ENCODE data around the gene GASK1A.

The GASK1A gene

DNA sequence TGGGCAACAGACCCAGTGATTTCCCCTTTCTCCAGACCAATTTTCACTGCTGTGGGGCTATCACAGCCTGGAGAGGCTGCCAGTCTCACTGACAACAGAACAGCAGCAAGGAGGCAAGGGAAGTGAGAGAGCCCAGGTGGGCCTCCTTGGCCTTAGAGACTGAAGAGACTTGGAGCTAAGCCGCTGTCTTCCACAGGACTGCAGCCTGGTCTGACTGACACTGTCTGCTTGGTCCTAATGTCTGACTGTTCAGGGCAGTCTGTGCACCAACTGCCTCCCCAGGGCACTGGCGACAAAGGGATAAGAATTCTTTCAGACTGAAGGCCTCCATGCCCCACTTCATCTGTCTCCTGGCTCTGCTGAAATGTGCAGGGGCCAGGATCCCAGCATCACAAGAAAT, 115.3 kb downstream of the GASK1A start:
- DNase-seq: no peak

DNA sequence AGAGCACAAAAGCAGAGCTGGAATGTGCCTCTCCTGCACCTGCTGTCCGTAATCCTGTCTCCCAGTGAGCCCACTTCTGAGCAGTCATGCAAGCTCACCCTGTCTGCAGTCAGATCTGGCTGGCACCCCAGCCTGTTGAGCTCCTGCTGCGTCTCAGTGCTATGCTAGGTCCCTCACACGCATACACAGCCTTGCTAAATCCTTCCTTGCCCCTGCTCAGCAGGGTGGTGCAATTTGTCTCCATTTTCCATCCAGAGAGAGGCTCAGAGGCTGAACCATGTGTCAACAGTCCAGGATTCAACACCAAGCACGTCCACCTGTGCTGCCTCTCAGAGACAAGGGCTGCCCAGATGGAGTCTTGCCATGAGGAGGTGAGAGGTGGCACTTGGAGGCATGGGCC, 115.7 kb downstream of the GASK1A start:
- DNase-seq: no peak

DNA sequence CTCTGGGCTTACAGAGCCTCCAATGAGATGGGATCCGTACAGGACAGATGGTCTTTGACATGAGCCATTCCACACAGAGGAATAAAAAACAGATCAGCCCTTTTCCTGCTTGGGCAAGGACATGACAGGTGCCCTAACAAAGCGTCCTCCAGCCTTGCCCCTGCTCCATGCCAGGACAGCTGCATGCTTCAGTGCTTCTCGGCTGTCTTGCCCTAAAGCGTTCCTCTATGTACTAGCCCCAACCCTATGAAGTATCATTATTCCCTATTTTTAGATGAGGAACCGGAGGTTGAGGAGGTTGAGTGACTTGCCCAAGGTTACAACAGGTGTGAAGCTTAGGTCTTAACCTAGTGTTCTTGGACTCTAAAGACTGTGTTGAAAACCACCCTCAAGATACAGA, 116.3 kb downstream of the GASK1A start:
- no peak for DNase-seq

DNA sequence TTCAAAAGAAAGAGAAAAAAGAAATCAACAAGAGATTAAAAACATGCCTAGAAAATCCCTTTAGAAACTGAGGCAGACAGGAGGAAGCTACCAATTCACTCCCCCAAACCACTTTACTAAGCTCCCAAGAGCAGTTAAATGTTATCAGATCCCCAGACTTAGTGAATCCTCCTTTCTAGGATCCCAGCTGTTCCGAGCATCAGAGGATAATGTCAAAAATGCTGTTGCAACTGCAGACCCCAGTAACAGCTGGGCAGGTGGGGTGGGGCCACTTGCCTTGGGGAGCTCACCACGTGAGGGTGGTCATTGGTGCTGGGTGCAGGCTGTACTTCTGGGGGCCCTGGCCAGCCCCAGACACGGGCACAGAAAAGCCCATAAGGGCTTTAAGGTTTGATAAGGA, 117.7 kb downstream of the GASK1A start:
- no peak for DNase-seq

DNA sequence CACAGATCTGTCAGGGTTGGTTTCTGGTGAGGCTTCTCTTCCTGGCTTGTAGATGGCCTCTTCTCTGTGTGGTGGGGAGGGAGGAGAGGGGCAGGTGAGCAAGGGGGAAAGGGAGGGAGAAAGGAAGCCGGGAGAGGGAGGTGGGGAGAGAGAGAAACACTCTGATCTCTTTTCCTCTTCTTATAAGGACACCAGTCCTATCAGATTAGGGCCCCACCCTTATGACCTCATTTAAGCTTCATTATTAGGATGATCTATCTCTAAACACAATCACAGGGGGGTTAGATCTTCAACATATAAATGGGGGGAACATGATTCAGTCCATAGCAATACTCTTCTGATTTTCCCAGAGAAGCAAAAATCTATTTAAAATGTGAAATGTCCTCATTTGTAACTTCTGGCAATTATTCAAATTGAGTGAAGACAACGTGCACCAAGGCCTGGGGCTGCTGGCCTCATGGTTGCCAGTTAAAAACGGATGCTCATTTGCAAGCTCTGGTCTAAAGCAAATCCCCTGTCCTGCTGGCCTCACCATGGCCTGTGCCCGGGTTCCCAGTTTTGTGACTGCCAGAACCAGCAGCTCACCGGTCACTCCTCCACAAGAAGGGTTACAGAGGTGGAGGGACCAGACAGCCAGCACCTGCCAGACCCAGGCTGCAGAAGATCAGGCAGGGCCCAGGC, 118.4 kb downstream of the GASK1A start:
- DNase-seq: no peak

DNA sequence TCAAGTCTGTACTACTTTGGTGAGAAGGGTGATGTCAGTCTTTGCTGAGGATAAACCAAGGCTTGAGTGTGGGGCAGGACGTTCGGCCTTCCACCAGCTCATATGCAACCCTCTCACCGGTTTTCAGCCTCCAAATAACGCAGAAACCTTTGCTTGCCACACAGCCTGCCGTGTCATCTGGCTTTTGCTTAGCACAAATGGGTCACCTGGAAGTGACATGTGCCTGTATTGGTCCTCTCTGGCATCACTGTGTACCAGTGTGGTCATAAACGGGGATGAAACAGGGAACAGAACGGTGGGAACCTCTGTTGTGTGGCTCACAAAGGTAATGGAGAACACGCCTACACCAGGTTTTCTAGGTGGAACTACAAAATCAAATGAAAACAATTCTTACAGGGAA, 119.7 kb downstream of the GASK1A start:
- no peak for DNase-seq

DNA sequence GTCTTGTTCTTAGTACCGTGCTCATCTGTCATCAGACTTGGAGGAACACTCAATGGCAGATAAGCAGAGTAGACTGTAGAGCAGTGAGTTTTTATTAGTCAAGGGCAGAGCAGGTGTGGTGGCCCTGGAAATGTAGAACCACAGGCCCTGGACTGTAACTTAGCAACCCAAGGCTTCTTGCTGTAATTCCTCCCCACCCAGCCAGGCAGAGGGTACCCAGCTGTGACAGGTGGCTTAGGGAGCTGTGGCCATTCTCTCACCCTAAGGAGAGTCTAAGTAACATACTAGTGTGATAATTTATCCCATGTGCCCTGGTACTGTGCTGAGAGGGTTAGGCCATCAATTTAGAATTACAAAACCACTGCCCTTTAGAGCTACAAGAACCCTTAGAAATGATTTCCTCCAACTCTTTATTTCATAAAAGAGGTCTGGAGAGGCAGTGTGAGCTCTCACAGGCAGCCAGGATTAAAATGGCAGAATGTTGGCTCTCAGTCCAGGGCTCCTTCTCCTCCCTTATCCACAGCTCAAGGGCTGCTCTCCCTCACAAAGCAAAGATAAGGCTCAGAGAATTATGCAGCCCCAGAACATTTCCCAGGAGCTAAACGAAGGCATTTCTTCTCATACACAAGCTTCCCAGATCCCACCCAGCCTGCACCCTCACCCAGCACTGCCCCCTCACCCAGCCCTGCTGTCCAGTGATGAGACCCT, 123.8 kb downstream of the GASK1A start:
- no peak for DNase-seq

DNA sequence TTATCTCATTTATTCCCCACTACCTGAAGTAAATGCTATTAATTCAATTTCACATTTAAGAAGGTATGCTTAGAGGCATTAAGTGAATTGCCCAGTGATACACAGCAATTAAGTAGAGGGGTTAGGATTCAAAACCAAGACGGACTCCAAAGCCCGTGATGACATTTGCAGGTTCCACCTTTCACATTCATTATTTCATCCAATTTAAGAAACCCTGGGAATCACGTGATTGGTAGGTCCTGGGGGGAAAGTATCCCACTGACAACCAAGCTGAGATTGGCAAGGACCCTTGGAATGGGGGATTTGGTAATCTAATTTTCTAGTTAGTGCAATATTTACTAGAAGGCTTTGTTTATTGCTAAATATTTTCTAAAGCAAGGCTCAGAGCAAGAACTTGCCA, 124.9 kb downstream of the GASK1A start:
- DNase-seq: no peak

DNA sequence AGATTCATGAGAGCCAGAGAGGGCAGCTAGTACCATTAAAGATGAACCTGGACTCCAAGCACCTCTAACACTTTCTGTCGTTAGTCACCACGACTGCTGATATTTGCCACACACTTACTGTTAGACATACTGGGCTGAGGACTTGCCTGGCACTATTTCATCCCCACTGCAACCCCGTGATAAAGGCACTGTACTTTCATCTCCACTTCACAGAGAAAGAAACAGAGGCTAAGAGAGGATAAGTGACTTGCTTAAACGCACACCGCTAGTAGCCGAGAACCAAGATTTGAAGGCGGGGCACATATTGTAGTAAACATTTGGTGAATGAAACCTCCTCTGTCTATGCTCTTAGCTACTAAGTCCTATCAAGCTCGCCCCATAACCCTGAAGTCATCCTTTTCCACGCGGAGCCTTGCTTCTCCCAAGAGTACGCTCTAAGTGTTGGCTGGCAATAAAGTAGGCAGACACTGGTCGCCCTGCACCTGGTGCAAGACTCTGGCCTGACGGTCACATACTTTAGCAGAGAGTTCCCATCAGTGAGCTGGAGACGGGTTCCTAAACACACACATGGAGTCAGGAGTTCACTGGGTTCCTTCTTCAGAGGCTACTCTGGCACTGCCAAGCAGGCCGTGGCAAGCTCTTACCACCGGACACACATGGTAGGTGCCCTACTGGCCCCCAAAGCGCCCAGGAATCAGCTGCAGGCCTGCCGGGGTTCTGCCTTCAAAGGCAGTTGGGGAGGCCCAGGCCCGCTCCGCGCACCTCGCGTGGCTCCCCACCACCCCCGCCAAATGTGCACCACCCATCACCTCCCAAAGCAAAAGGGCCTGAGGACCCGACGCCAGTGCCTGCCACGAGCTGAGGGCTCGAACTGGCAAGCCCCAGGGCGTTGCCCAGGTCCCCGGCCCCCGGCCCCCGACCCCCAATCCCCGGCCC, 125.8 kb downstream of the GASK1A start:
- no peak for DNase-seq

DNA sequence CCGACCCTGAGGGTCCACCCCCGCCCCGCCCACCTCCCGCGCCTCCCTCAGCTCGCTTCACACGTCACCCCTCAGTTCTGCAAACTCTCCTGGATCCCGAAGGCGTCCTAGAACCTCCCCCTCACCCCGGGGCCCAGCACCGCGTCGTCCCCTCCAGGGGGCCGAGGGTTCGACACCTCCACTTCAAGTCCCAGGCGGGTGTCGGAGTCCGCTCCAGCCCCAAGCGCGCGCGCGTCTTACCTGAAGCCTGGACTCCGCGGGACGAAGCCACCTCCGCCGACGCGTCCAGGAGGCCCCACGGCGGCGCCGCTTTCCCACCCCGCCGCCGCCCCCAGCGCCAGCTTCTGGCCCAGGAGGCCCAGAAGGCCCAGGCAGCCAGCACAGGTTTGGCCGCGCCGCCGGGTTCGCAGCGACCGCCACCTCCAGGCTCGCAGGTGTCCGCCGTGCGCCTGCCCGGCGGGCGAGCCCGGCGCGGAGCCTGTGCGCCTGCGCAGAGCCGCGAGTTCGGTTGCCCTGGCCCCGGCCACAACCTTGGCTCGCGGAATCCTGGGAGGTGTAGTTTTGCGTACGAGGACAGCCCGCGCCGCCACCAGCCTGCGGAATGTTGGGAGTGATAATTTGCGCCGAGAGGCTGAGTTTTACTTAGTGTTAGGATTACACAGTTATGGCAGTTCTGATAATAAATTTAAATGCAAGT, 126.6 kb downstream of the GASK1A start, which contains the start of gene POMGNT2:
POMGNT2 (minus strand) TSS at position 484 of the 697 bp plus-strand sequence. CDS start 24,648 bp downstream, outside the sequence.
- peak; percentile 31 to 77 for DNase-seq

DNA sequence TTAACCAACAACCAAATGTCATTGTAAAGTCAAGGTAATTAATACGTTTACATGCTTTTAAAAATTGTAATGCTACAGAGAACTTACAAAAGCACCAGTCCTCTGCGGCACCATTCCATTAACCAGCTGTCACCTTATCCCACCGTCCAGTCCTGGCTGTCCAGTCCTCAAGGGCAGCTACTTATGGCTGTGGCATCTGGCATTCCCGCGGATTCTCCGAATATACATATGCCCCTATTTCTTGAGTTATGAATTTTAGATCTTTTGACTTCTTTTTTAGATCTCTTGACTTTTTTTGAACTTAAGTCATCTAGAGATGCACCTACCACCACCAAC, 127.2 kb downstream of the GASK1A start:
- DNase-seq: no peak

All from NCI-H446 (cell line).